NT2/D1 (cell line): Measurements from ENCODE around the gene FNIP1.

ENCODE experiments used
- SUZ12 ChIP-seq: IDR thresholded peaks from 2 replicates; pipeline ENCODE4 v1.6.1; 2011; ENCODE audit not compliant: insufficient read length, insufficient read depth; ENCODE audit errors: extremely low read depth
- YY1 ChIP-seq: IDR thresholded peaks from 2 replicates; pipeline ENCODE4 v1.6.1; 2011; ENCODE audit not compliant: insufficient read length, insufficient read depth
- ZNF274 ChIP-seq: IDR thresholded peaks from 2 replicates; pipeline ENCODE4 v1.6.1; 2011; ENCODE audit warnings: mild to moderate bottlenecking, low read depth, low read length

DNA sequence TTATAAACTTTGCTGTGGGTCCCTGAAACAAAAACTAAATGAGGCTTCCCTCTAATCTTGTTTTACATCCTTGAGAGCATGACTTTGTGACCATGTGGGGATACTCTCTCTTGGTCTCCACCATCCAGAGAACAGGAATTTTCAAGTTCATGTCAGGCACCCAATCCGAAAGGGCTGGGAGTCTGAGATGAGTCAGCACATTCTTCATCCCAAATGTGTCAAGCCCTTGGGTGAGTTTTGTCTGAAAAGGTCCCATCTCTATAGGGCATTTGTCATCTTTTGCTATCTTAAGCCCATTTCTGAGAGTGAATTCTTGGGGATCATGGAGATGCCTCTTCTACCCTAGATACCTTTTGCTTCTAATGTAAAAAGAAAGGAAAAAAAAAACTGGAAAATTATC is 134.9 kb downstream of the FNIP1 start:
- TF ChIP-seq YY1 (no peak), ZNF274 (no peak), SUZ12 (no peak)
